WTC11 (cell line): ENCODE data around the gene CLPTM1L. TPM values are rescaled to one million over a fixed set of nuclear protein-coding genes. Genes with fewer than 3 reads are reported as not detected.

Experiments used
- ATAC-seq: fragments of 200-7000 bp; cut with Tn5 transposase; 2 replicates; pipeline ENCODE4 v1.10.0; 2021; ENCODE audit warnings: mild to moderate bottlenecking, moderate library complexity
- CTCF ChIA-PET: fragments of 300-600 bp; sonication (Branson Sonifier 250); formaldehyde crosslinking; loops from one replicate; lab custom pipeline; 2021; ENCODE audit warnings: antibody characterized with exemption; lab: Charles Lee
- POLR2A ChIA-PET: fragments of 350-600 bp; sonication (Branson Sonifier 250); formaldehyde crosslinking; loops from one replicate; lab custom pipeline; 2021; ENCODE audit warnings: antibody characterized with exemption; lab: Charles Lee
- DNase-seq: peaks from one replicate; pipeline ENCODE4 v3.0.0; 2021; ENCODE audit warnings: low spot score
- H3K27ac Mint-ChIP-seq: 2 replicates; pipeline ENCODE4 v1.8.0; 2021; ENCODE audit warnings: mixed read lengths
- H3K27me3 Mint-ChIP-seq: 2 replicates; pipeline ENCODE4 v1.8.0; 2021; ENCODE audit warnings: low read depth, mild to moderate bottlenecking, moderate library complexity, mixed read lengths
- H3K36me3 Mint-ChIP-seq: 2 replicates; pipeline ENCODE4 v1.8.0; 2021; ENCODE audit warnings: mixed read lengths
- H3K4me1 Mint-ChIP-seq: 2 replicates; pipeline ENCODE4 v1.8.0; 2022; ENCODE audit warnings: mixed read lengths
- H3K4me3 Mint-ChIP-seq: 2 replicates; pipeline ENCODE4 v1.8.0; 2021; ENCODE audit warnings: mild to moderate bottlenecking, moderate library complexity, mixed read lengths
- H3K9me3 Mint-ChIP-seq: 2 replicates; pipeline ENCODE4 v1.8.0; 2021; ENCODE audit warnings: mixed read lengths
- CBFB ChIP-seq: sonication (generic); formaldehyde crosslinking; IDR thresholded peaks from 2 replicates; pipeline ENCODE4 v1.8.1; 2022; ENCODE audit warnings: mild to moderate bottlenecking, low read depth, missing genetic modification reagents
- E2F5 ChIP-seq: sonication (generic); formaldehyde crosslinking; IDR thresholded peaks from 2 replicates; pipeline ENCODE4 v1.8.1; 2022; ENCODE audit warnings: mild to moderate bottlenecking, moderate library complexity, missing genetic modification reagents
- EMX1 ChIP-seq: fragments of 250-450 bp; sonication (Bioruptor Pico); IDR thresholded peaks from 2 replicates; pipeline ENCODE4 v1.8.0; 2021; ENCODE audit warnings: mild to moderate bottlenecking
- ETV6 ChIP-seq: sonication (generic); formaldehyde crosslinking; IDR thresholded peaks from 2 replicates; pipeline ENCODE4 v1.8.1; 2022; ENCODE audit warnings: mild to moderate bottlenecking, missing genetic modification reagents
- GABPB1 ChIP-seq: sonication (generic); formaldehyde crosslinking; IDR thresholded peaks from 2 replicates; pipeline ENCODE4 v1.8.1; 2023; ENCODE audit warnings: mild to moderate bottlenecking, missing genetic modification reagents
- GRHL2 ChIP-seq: fragments of 250-450 bp; sonication (Bioruptor Pico); IDR thresholded peaks from 2 replicates; pipeline ENCODE4 v1.8.0; 2022; ENCODE audit warnings: mild to moderate bottlenecking, moderate library complexity; ENCODE audit not compliant: insufficient replicate concordance, severe bottlenecking
- IRF1 ChIP-seq: sonication (generic); formaldehyde crosslinking; IDR thresholded peaks from 2 replicates; pipeline ENCODE4 v1.8.0; 2023; ENCODE audit warnings: missing genetic modification reagents
- MAX ChIP-seq: sonication (generic); formaldehyde crosslinking; IDR thresholded peaks from 2 replicates; pipeline ENCODE4 v1.8.0; 2022; ENCODE audit warnings: mild to moderate bottlenecking, missing genetic modification reagents
- MXD4 ChIP-seq: fragments of 250-450 bp; sonication (Bioruptor Pico); IDR thresholded peaks from 2 replicates; pipeline ENCODE4 v1.8.0; 2021; ENCODE audit warnings: mild to moderate bottlenecking, moderate library complexity, borderline replicate concordance
- MYBL2 ChIP-seq: sonication (generic); formaldehyde crosslinking; IDR thresholded peaks from 2 replicates; pipeline ENCODE4 v1.8.1; 2023; ENCODE audit warnings: mild to moderate bottlenecking, moderate library complexity, missing genetic modification reagents
- NFE2L1 ChIP-seq: sonication (generic); formaldehyde crosslinking; IDR thresholded peaks from 2 replicates; pipeline ENCODE4 v1.8.1; 2023; ENCODE audit warnings: missing genetic modification reagents
- NR3C1 ChIP-seq: sonication (generic); formaldehyde crosslinking; conservative IDR thresholded peaks from 2 replicates; pipeline ENCODE4 v1.8.1; 2023; ENCODE audit warnings: low read depth, mild to moderate bottlenecking, missing genetic modification reagents
- RELA ChIP-seq: sonication (generic); formaldehyde crosslinking; IDR thresholded peaks from 2 replicates; pipeline ENCODE4 v1.8.1; 2022; ENCODE audit warnings: missing genetic modification reagents, mild to moderate bottlenecking, borderline replicate concordance
- SMAD3 ChIP-seq: sonication (generic); formaldehyde crosslinking; IDR thresholded peaks from 2 replicates; pipeline ENCODE4 v1.8.0; 2022; ENCODE audit warnings: missing genetic modification reagents, mild to moderate bottlenecking, borderline replicate concordance
- SOX15 ChIP-seq: fragments of 250-450 bp; sonication (Bioruptor Pico); IDR thresholded peaks from 2 replicates; pipeline ENCODE4 v1.9.0; 2021; ENCODE audit warnings: mild to moderate bottlenecking
- SP1 ChIP-seq: sonication (generic); formaldehyde crosslinking; conservative IDR thresholded peaks from 2 replicates; pipeline ENCODE4 v1.8.1; 2022; ENCODE audit warnings: missing genetic modification reagents
- STAT6 ChIP-seq: sonication (generic); formaldehyde crosslinking; conservative IDR thresholded peaks from 2 replicates; pipeline ENCODE4 v1.8.1; 2023; ENCODE audit warnings: mild to moderate bottlenecking, low read depth, missing genetic modification reagents, moderate library complexity
- TCF7 ChIP-seq: sonication (generic); formaldehyde crosslinking; IDR thresholded peaks from 2 replicates; pipeline ENCODE4 v1.8.0; 2022; ENCODE audit warnings: mild to moderate bottlenecking, low read depth, missing genetic modification reagents, moderate library complexity
- TEAD1 ChIP-seq: sonication (generic); formaldehyde crosslinking; IDR thresholded peaks from 2 replicates; pipeline ENCODE4 v1.8.0; 2022; ENCODE audit warnings: mild to moderate bottlenecking, missing genetic modification reagents
- TP53 ChIP-seq: sonication (generic); formaldehyde crosslinking; IDR thresholded peaks from 2 replicates; pipeline ENCODE4 v1.8.1; 2023; ENCODE audit warnings: mild to moderate bottlenecking, missing genetic modification reagents
- ZNF281 ChIP-seq: sonication (generic); formaldehyde crosslinking; IDR thresholded peaks from 2 replicates; pipeline ENCODE4 v1.8.0; 2023; ENCODE audit warnings: mild to moderate bottlenecking, missing genetic modification reagents
- ZNF416 ChIP-seq: fragments of 250-450 bp; sonication (Bioruptor Pico); IDR thresholded peaks from 2 replicates; pipeline ENCODE4 v1.9.0; 2021; ENCODE audit warnings: mild to moderate bottlenecking, inconsistent platforms
- ZNF532 ChIP-seq: fragments of 250-450 bp; sonication (Bioruptor Pico); IDR thresholded peaks from 2 replicates; pipeline ENCODE4 v1.9.0; 2021; ENCODE audit warnings: mild to moderate bottlenecking, borderline replicate concordance
- total RNA-seq: library from RNA; stranded (reverse); gene quantifications from 3 replicates; pipeline ENCODE4 v1.2.3, GENCODE V29; 2021

Gene CLPTM1L
- total RNA-seq, 1 experiment from 2014 or later, result 92.8 TPM

- CTCF ChIA-PET, result interaction anchor here (0.7 kb wide), 1 partner anchor 12 kb away, joined by 3 read pairs; no protein-coding TSS in a partner anchor
- Mint-ChIP-seq H3K4me1 (peaks cover 12% of the 10 kb centered on the region; the same call in 1 of the 2 replicates), H3K9me3 (no peaks in the 10 kb centered on the region), H3K27me3 (peaks cover 2% of the 10 kb centered on the region; the same call in 1 of the 2 replicates), H3K36me3 (no peaks in the 10 kb centered on the region), H3K27ac (no peak overlapping the region), H3K4me3 (no peak overlapping the region)
- TF ChIP-seq GRHL2 (CRISPR knock-in tag), result no peak
- no peak for TF ChIP-seq TCF7
- no peak for TF ChIP-seq SOX15 (CRISPR knock-in tag)
- TF ChIP-seq ZNF416 (CRISPR knock-in tag), result no peak
- no peak for TF ChIP-seq IRF1 (CRISPR knock-in tag)
- no peak for TF ChIP-seq MAX (CRISPR knock-in tag)
- TF ChIP-seq NFE2L1 (CRISPR knock-in tag), result no peak
- ATAC-seq (no peak), DNase-seq (no peak)
- POLR2A ChIA-PET, result no interaction called here
These were observed 23.9 kb upstream of the CLPTM1L start for GRCh38 chr5:1368756-1369155.

- CTCF ChIA-PET, result interaction anchor here (2.0 kb wide), 1 partner anchor 12 kb away, joined by 10 read pairs; no protein-coding TSS in a partner anchor
- no peak for DNase-seq
- TF ChIP-seq MXD4 (CRISPR knock-in tag) (no peak), TP53 (CRISPR knock-in tag) (no peak), MAX (CRISPR knock-in tag) (no peak), SP1 (no peak), NR3C1 (no peak), ZNF532 (CRISPR knock-in tag) (no peak), ETV6 (CRISPR knock-in tag) (no peak), GABPB1 (no peak), CBFB (CRISPR knock-in tag) (no peak), MYBL2 (CRISPR knock-in tag) (no peak), RELA (no peak), STAT6 (CRISPR knock-in tag) (no peak), TCF7 (no peak), SMAD3 (no peak), TEAD1 (no peak), E2F5 (CRISPR knock-in tag) (no peak), ZNF281 (CRISPR knock-in tag) (no peak), EMX1 (CRISPR knock-in tag) (no peak)
These were observed 23.3 kb upstream of the CLPTM1L start for GRCh38 chr5:1368236-1368635.

More at GRCh38 chr5:1368236-1368635, 23.3 kb upstream of the CLPTM1L start:
- POLR2A ChIA-PET, result interaction anchor here (0.7 kb wide), 1 partner anchor 144 kb away, joined by 5 read pairs; no protein-coding TSS in a partner anchor
- ATAC-seq, result no peak
- peaks cover 2% of the 10 kb centered on the region; the same call in 1 of the 2 replicates for H3K27me3 Mint-ChIP-seq
- no peak overlapping the region for H3K27ac Mint-ChIP-seq
- no peaks in the 10 kb centered on the region for H3K9me3 Mint-ChIP-seq
- H3K4me3 Mint-ChIP-seq, result no peak overlapping the region
- peaks cover 12% of the 10 kb centered on the region; the same call in 1 of the 2 replicates for H3K4me1 Mint-ChIP-seq
- no peaks in the 10 kb centered on the region for H3K36me3 Mint-ChIP-seq
